Activated naive CD8-positive, alpha-beta T cell treated with anti-CD3 and anti-CD28 coated beads, Interleukin-2, amount 50 U/mL, for 24 hours (primary cell): ENCODE measurements around the gene OR8D4.

ENCODE experiments used
- ATAC-seq: fragments of 150-1000 bp; cut with Tn5 transposase; one replicate; pipeline ENCODE4 v1.10.0; 2021
- DNase-seq: peaks from one replicate; pipeline ENCODE4 v3.0.0; 2021
- H3K27ac Mint-ChIP-seq: one replicate; pipeline ENCODE4 v1.8.0; 2021; ENCODE audit warnings: mild to moderate bottlenecking, mixed read lengths
- H3K27me3 Mint-ChIP-seq: one replicate; pipeline ENCODE4 v1.8.0; 2021; ENCODE audit warnings: mixed read lengths
- H3K36me3 Mint-ChIP-seq: one replicate; pipeline ENCODE4 v1.8.0; 2021; ENCODE audit warnings: low read depth, mixed read lengths
- H3K4me1 Mint-ChIP-seq: one replicate; pipeline ENCODE4 v1.8.0; 2021; ENCODE audit warnings: mixed read lengths
- H3K4me3 Mint-ChIP-seq: one replicate; pipeline ENCODE4 v1.8.0; 2021; ENCODE audit warnings: mild to moderate bottlenecking, moderate library complexity, mixed read lengths
- H3K9me3 Mint-ChIP-seq: one replicate; pipeline ENCODE4 v1.8.0; 2021; ENCODE audit warnings: mixed read lengths

Gene OR8D4

DNA sequence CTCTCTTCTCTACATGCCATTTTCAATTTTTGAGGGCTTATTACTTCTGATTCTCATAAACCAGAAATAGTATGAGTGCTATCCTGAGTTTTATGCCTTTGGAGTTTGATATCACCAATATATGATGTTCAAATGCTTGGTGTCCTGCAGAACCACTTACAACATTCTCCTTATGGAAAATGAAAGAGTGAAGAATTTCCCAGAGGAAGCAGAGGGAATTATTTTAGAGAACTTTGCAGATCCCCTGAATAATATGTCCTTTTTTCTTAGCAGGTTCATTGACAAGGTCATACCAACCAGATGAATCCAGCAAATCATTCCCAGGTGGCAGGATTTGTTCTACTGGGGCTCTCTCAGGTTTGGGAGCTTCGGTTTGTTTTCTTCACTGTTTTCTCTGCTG, 37.4 kb downstream of the OR8D4 start, which contains the start of gene OR4D5:
Gene OR4D5 (plus strand): TSS at position 301 of the 400 bp plus-strand sequence. CDS start 0 bp downstream, at position 301.
- H3K4me1 Mint-ChIP-seq = no peaks in the 10 kb centered on the region
- DNase-seq = no peak
- H3K9me3 Mint-ChIP-seq = no peaks in the 10 kb centered on the region
- no peak for ATAC-seq
- H3K27ac Mint-ChIP-seq = no peak within 1 kb of the TSS
- peaks cover 2% of the 10 kb centered on the region for H3K27me3 Mint-ChIP-seq
- H3K4me3 Mint-ChIP-seq = no peak within 1 kb of the TSS
- no peaks in the 10 kb centered on the region for H3K36me3 Mint-ChIP-seq

- H3K36me3 Mint-ChIP-seq = no peaks in the 10 kb centered on the region
- H3K27ac Mint-ChIP-seq = no peak overlapping the region
- ATAC-seq (no peak), DNase-seq (no peak)
- no peaks in the 10 kb centered on the region for H3K9me3 Mint-ChIP-seq
- peaks cover 8% of the 10 kb centered on the region for H3K27me3 Mint-ChIP-seq
- H3K4me3 Mint-ChIP-seq = no peak overlapping the region
- no peaks in the 10 kb centered on the region for H3K4me1 Mint-ChIP-seq
These were observed 40.4 kb downstream of the OR8D4 start for GRCh38 chr11:123942413-123942812.

DNA sequence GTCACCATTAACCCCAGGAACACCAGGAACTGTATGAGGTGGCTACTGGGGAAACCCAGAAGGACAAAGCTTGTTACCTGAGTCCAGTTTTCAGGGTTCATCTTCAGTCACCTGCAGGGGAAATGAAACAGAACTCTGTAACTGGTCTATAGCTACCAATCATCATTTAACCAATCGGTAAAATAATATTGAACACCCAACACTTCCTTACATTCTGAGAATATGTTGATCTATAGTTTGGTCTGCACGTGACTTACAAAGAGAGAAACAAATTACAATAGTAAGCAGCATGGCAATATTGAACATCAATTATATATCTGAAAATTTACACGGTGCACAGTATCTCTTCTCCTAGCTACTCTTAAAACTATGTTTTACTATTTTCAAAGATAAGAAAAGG, 41.8 kb downstream of the OR8D4 start, which contains the start of gene OR6T1:
Gene OR6T1 (minus strand): TSS at position 101 of the 400 bp plus-strand sequence. CDS start 0 bp downstream, at position 101.
- H3K36me3 Mint-ChIP-seq = no peaks in the 10 kb centered on the region
- no peak for ATAC-seq
- peaks cover 10% of the 10 kb centered on the region for H3K27me3 Mint-ChIP-seq
- H3K27ac Mint-ChIP-seq = no peak within 1 kb of the TSS
- H3K9me3 Mint-ChIP-seq = no peaks in the 10 kb centered on the region
- no peak for DNase-seq
- H3K4me1 Mint-ChIP-seq = no peaks in the 10 kb centered on the region
- H3K4me3 Mint-ChIP-seq = no peak within 1 kb of the TSS

DNA sequence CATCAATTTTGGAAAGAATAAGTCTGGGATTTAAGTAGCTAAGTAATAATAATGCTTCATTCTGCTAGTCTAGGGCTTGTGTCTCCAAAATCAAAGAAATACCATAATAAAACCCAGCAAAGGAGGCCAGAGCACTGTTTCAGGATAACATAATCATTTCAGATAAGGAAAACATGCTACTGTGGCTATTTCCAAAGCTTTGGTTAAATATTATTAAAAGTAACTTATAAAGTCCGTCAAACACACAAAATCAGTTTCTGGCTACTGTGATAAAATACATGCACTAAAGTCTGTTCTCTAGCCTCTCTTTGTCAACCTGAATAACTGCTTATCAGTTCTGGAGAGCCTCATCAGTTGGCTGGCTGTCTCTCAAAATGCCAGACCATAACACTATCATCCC, 43.2 kb downstream of the OR8D4 start:
- Mint-ChIP-seq H3K36me3 (no peaks in the 10 kb centered on the region), H3K9me3 (no peaks in the 10 kb centered on the region), H3K4me3 (no peak overlapping the region), H3K4me1 (no peaks in the 10 kb centered on the region), H3K27ac (no peak overlapping the region), H3K27me3 (peaks cover 10% of the 10 kb centered on the region)
- no peak for DNase-seq
- no peak for ATAC-seq

DNA sequence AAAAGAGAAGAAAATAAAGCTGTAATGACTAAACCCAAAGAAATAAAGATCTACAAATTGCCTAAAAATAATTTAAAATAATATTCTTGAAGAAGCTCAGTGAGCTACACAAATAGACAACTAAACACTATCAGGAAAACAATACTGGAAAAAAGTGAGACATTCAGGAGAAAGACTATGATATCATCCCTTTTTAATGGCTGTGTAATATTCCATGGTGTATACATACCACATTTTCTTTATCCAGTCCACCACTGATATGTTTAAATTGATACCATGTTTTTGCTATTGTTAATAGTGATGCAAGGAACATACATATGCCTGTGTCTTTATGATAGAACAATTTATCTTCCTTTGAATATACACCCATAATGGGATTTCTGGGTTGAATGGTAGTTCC, 54.8 kb downstream of the OR8D4 start:
- H3K4me3 Mint-ChIP-seq = no peak overlapping the region
- ATAC-seq = no peak
- H3K9me3 Mint-ChIP-seq = peaks cover 17% of the 10 kb centered on the region
- no peaks in the 10 kb centered on the region for H3K4me1 Mint-ChIP-seq
- DNase-seq = no peak
- no peak overlapping the region for H3K27ac Mint-ChIP-seq
- no peaks in the 10 kb centered on the region for H3K36me3 Mint-ChIP-seq
- H3K27me3 Mint-ChIP-seq = peaks cover 2% of the 10 kb centered on the region
